ENCODE measurements around the gene MYH11.

MYH11 gene

GRCh38 chr16:15778204-15778743 is 78.6 kb downstream of the MYH11 start:
- H3K9ac ChIP-seq (ENCODE audit: low read length) = no peak overlapping the region
- H3K4me1 ChIP-seq (ENCODE audit: control insufficient read depth, insufficient read depth, low read length) = no peaks in the 10 kb centered on the region
- H3K36me3 ChIP-seq (ENCODE audit: control insufficient read depth, insufficient read depth, low read length) = no peaks in the 10 kb centered on the region
- peaks cover 3% of the 10 kb centered on the region for H3K27me3 ChIP-seq (ENCODE audit: control insufficient read depth, insufficient read depth, low read length)
- no peaks in the 10 kb centered on the region for H3K9me3 ChIP-seq (ENCODE audit: control insufficient read depth, low read length)
- no peak overlapping the region for H3K4me3 ChIP-seq (ENCODE audit: low read length)

GRCh38 chr16:15777533-15778203 is 79.2 kb downstream of the MYH11 start:
- no peak overlapping the region for H3K4me3 ChIP-seq (ENCODE audit: low read length)
- H3K4me1 ChIP-seq (ENCODE audit: control insufficient read depth, insufficient read depth, low read length) = no peaks in the 10 kb centered on the region
- H3K27me3 ChIP-seq (ENCODE audit: control insufficient read depth, insufficient read depth, low read length) = peaks cover 3% of the 10 kb centered on the region
- no peaks in the 10 kb centered on the region for H3K36me3 ChIP-seq (ENCODE audit: control insufficient read depth, insufficient read depth, low read length)
- H3K9me3 ChIP-seq (ENCODE audit: control insufficient read depth, low read length) = no peaks in the 10 kb centered on the region
- H3K9ac ChIP-seq (ENCODE audit: low read length) = no peak overlapping the region

- H3K4me3 ChIP-seq (ENCODE audit: low read length) = no peak overlapping the region
- H3K36me3 ChIP-seq (ENCODE audit: control insufficient read depth, insufficient read depth, low read length) = no peaks in the 10 kb centered on the region
- H3K4me1 ChIP-seq (ENCODE audit: control insufficient read depth, insufficient read depth, low read length) = no peaks in the 10 kb centered on the region
- peaks cover 3% of the 10 kb centered on the region for H3K27me3 ChIP-seq (ENCODE audit: control insufficient read depth, insufficient read depth, low read length)
- H3K9me3 ChIP-seq (ENCODE audit: control insufficient read depth, low read length) = no peaks in the 10 kb centered on the region
- no peak overlapping the region for H3K9ac ChIP-seq (ENCODE audit: low read length)
Measured at GRCh38 chr16:15776572-15776971, 80.3 kb downstream of the MYH11 start.

GRCh38 chr16:15775663-15776304 is 81.0 kb downstream of the MYH11 start:
- Histone ChIP-seq H3K27me3 (ENCODE audit: control insufficient read depth, insufficient read depth, low read length) (peaks cover 3% of the 10 kb centered on the region), H3K4me1 (ENCODE audit: control insufficient read depth, insufficient read depth, low read length) (no peaks in the 10 kb centered on the region)

GRCh38 chr16:15775209-15775608 is 81.6 kb downstream of the MYH11 start:
- Histone ChIP-seq H3K36me3 (ENCODE audit: control insufficient read depth, insufficient read depth, low read length) (no peaks in the 10 kb centered on the region), H3K9me3 (ENCODE audit: control insufficient read depth, low read length) (no peaks in the 10 kb centered on the region), H3K4me3 (ENCODE audit: low read length) (no peak overlapping the region), H3K4me1 (ENCODE audit: control insufficient read depth, insufficient read depth, low read length) (no peaks in the 10 kb centered on the region), H3K9ac (ENCODE audit: low read length) (no peak overlapping the region), H3K27me3 (ENCODE audit: control insufficient read depth, insufficient read depth, low read length) (no peaks in the 10 kb centered on the region)

More at GRCh38 chr16:15775663-15776304, 81.0 kb downstream of the MYH11 start:
- Histone ChIP-seq H3K36me3 (ENCODE audit: control insufficient read depth, insufficient read depth, low read length) (no peaks in the 10 kb centered on the region), H3K9me3 (ENCODE audit: control insufficient read depth, low read length) (no peaks in the 10 kb centered on the region), H3K9ac (ENCODE audit: low read length) (no peak overlapping the region), H3K4me3 (ENCODE audit: low read length) (no peak overlapping the region)

GRCh38 chr16:15773968-15774367 is 82.9 kb downstream of the MYH11 start:
- no peaks in the 10 kb centered on the region for H3K9me3 ChIP-seq (ENCODE audit: control insufficient read depth, low read length)
- no peaks in the 10 kb centered on the region for H3K36me3 ChIP-seq (ENCODE audit: control insufficient read depth, insufficient read depth, low read length)
- H3K27me3 ChIP-seq (ENCODE audit: control insufficient read depth, insufficient read depth, low read length) = no peaks in the 10 kb centered on the region
- no peak overlapping the region for H3K9ac ChIP-seq (ENCODE audit: low read length)
- H3K4me3 ChIP-seq (ENCODE audit: low read length) = no peak overlapping the region
- H3K4me1 ChIP-seq (ENCODE audit: control insufficient read depth, insufficient read depth, low read length) = no peaks in the 10 kb centered on the region

- no peaks in the 10 kb centered on the region for H3K27me3 ChIP-seq (ENCODE audit: control insufficient read depth, insufficient read depth, low read length)
- H3K9me3 ChIP-seq (ENCODE audit: control insufficient read depth, low read length) = no peaks in the 10 kb centered on the region
- H3K9ac ChIP-seq (ENCODE audit: low read length) = no peak overlapping the region
- H3K36me3 ChIP-seq (ENCODE audit: control insufficient read depth, insufficient read depth, low read length) = no peaks in the 10 kb centered on the region
- H3K4me3 ChIP-seq (ENCODE audit: low read length) = no peak overlapping the region
- H3K4me1 ChIP-seq (ENCODE audit: control insufficient read depth, insufficient read depth, low read length) = no peaks in the 10 kb centered on the region
Measured at GRCh38 chr16:15772579-15773293, 84.1 kb downstream of the MYH11 start.

GRCh38 chr16:15771694-15772093 is 85.1 kb downstream of the MYH11 start:
- no peaks in the 10 kb centered on the region for H3K9me3 ChIP-seq (ENCODE audit: control insufficient read depth, low read length)
- no peaks in the 10 kb centered on the region for H3K4me1 ChIP-seq (ENCODE audit: control insufficient read depth, insufficient read depth, low read length)
- no peak overlapping the region for H3K4me3 ChIP-seq (ENCODE audit: low read length)
- no peak overlapping the region for H3K9ac ChIP-seq (ENCODE audit: low read length)
- no peaks in the 10 kb centered on the region for H3K27me3 ChIP-seq (ENCODE audit: control insufficient read depth, insufficient read depth, low read length)
- no peaks in the 10 kb centered on the region for H3K36me3 ChIP-seq (ENCODE audit: control insufficient read depth, insufficient read depth, low read length)

GRCh38 chr16:15770512-15770911 is 86.3 kb downstream of the MYH11 start:
- Histone ChIP-seq H3K9ac (ENCODE audit: low read length) (no peak overlapping the region), H3K36me3 (ENCODE audit: control insufficient read depth, insufficient read depth, low read length) (no peaks in the 10 kb centered on the region), H3K4me3 (ENCODE audit: low read length) (no peak overlapping the region), H3K27me3 (ENCODE audit: control insufficient read depth, insufficient read depth, low read length) (no peaks in the 10 kb centered on the region), H3K9me3 (ENCODE audit: control insufficient read depth, low read length) (no peaks in the 10 kb centered on the region), H3K4me1 (ENCODE audit: control insufficient read depth, insufficient read depth, low read length) (no peaks in the 10 kb centered on the region)

GRCh38 chr16:15770107-15770506 is 86.7 kb downstream of the MYH11 start:
- Histone ChIP-seq H3K4me3 (ENCODE audit: low read length) (no peak overlapping the region), H3K27me3 (ENCODE audit: control insufficient read depth, insufficient read depth, low read length) (no peaks in the 10 kb centered on the region), H3K9ac (ENCODE audit: low read length) (no peak overlapping the region), H3K4me1 (ENCODE audit: control insufficient read depth, insufficient read depth, low read length) (no peaks in the 10 kb centered on the region), H3K36me3 (ENCODE audit: control insufficient read depth, insufficient read depth, low read length) (no peaks in the 10 kb centered on the region), H3K9me3 (ENCODE audit: control insufficient read depth, low read length) (no peaks in the 10 kb centered on the region)

- no peaks in the 10 kb centered on the region for H3K27me3 ChIP-seq (ENCODE audit: control insufficient read depth, insufficient read depth, low read length)
- no peaks in the 10 kb centered on the region for H3K4me1 ChIP-seq (ENCODE audit: control insufficient read depth, insufficient read depth, low read length)
- no peak overlapping the region for H3K4me3 ChIP-seq (ENCODE audit: low read length)
- no peaks in the 10 kb centered on the region for H3K9me3 ChIP-seq (ENCODE audit: control insufficient read depth, low read length)
- H3K36me3 ChIP-seq (ENCODE audit: control insufficient read depth, insufficient read depth, low read length) = no peaks in the 10 kb centered on the region
- H3K9ac ChIP-seq (ENCODE audit: low read length) = no peak overlapping the region
Measured at GRCh38 chr16:15769239-15769638, 87.6 kb downstream of the MYH11 start.

- Histone ChIP-seq H3K9ac (ENCODE audit: low read length) (no peak overlapping the region), H3K27me3 (ENCODE audit: control insufficient read depth, insufficient read depth, low read length) (no peaks in the 10 kb centered on the region), H3K9me3 (ENCODE audit: control insufficient read depth, low read length) (no peaks in the 10 kb centered on the region), H3K4me1 (ENCODE audit: control insufficient read depth, insufficient read depth, low read length) (no peaks in the 10 kb centered on the region), H3K36me3 (ENCODE audit: control insufficient read depth, insufficient read depth, low read length) (no peaks in the 10 kb centered on the region), H3K4me3 (ENCODE audit: low read length) (no peak overlapping the region)
Measured at GRCh38 chr16:15768201-15768600, 88.6 kb downstream of the MYH11 start.

Data from mucosa of stomach (tissue), 1 donor.